KMS-11 (cell line): ENCODE measurements around the gene CCND3.

ENCODE experiments used
- H2AFZ ChIP-seq: fragments of 200-600 bp; sonication (generic); 2 replicates; pipeline ENCODE4 v1.6.1; 2016; ENCODE audit warnings: antibody characterized with exemption, mixed run types, low read depth
- H3K27ac ChIP-seq: fragments of 200-600 bp; sonication (generic); 2 replicates; pipeline ENCODE4 v1.6.1; 2016; ENCODE audit warnings: mild to moderate bottlenecking, mixed run types
- H3K27me3 ChIP-seq: fragments of 200-600 bp; sonication (generic); 2 replicates; pipeline ENCODE4 v1.6.1; 2017; ENCODE audit warnings: mild to moderate bottlenecking, low read depth, mixed run types, moderate library complexity; ENCODE audit not compliant: insufficient read depth
- H3K36me3 ChIP-seq: fragments of 200-600 bp; sonication (generic); 2 replicates; pipeline ENCODE4 v1.6.1; 2017; ENCODE audit warnings: mild to moderate bottlenecking, mixed run types; ENCODE audit not compliant: insufficient read depth
- H3K4me1 ChIP-seq: fragments of 200-600 bp; sonication (generic); 2 replicates; pipeline ENCODE4 v1.6.1; 2016; ENCODE audit warnings: mild to moderate bottlenecking, low read depth, mixed run types; ENCODE audit not compliant: poor library complexity, severe bottlenecking
- H3K4me2 ChIP-seq: fragments of 200-600 bp; sonication (generic); 2 replicates; pipeline ENCODE4 v1.7.0; 2016; ENCODE audit warnings: mild to moderate bottlenecking, mixed run types
- H3K4me3 ChIP-seq: fragments of 200-600 bp; sonication (generic); IDR thresholded peaks from 2 replicates; pipeline ENCODE4 v1.6.1; 2017; ENCODE audit warnings: low read depth, low read length, mixed read lengths; ENCODE audit not compliant: insufficient read depth
- H3K79me2 ChIP-seq: fragments of 200-600 bp; sonication (generic); 2 replicates; pipeline ENCODE4 v1.6.1; 2016; ENCODE audit warnings: low read depth, mixed run types; ENCODE audit not compliant: insufficient read depth
- H3K9ac ChIP-seq: fragments of 200-600 bp; sonication (generic); 2 replicates; pipeline ENCODE4 v1.6.1; 2016; ENCODE audit warnings: mild to moderate bottlenecking, mixed run types
- H4K20me1 ChIP-seq: fragments of 200-600 bp; sonication (generic); 2 replicates; pipeline ENCODE4 v1.6.1; 2016; ENCODE audit warnings: mild to moderate bottlenecking, mixed run types; ENCODE audit not compliant: insufficient read depth
- TF ChIP-seq, protein P1 (sequence below): fragments of 200-600 bp; sonication (generic); conservative IDR thresholded peaks from 2 replicates; pipeline ENCODE4 v1.6.1; 2017; ENCODE audit warnings: low read depth, mild to moderate bottlenecking, antibody characterized with exemption, low read length, moderate library complexity, mixed read lengths

CCND3 gene

DNA sequence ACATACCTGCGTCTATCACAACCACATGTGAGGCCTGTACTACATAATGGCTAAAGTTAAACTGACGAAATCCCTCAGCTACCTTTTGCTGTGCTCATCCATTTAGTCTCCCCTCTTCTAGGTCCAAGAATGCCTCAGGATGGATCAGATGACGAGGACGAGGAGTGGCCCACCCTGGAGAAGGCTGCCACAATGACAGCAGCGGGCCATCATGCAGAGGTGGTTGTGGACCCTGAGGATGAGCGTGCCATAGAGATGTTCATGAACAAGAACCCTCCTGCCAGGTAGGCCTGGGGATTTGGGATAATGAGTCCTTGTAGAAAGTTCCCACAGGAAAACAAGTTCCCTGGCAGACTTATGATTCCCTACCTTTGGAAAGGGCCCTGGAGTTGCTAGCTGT is 14.4 kb downstream of the CCND3 start:
- Histone ChIP-seq H4K20me1 (no peaks in the 10 kb centered on the region; the same call in 1 of the 2 replicates), H3K36me3 (peaks cover under 1% of the 10 kb centered on the region; the same call in 1 of the 2 replicates)

GRCh38 chr6:41922154-41922553 is 19.5 kb downstream of the CCND3 start:
- Histone ChIP-seq H4K20me1 (no peaks in the 10 kb centered on the region; the same call in 1 of the 2 replicates), H3K27ac (peak overlapping the region; percentile 78), H3K4me3 (no peak overlapping the region), H3K36me3 (no peaks in the 10 kb centered on the region), H3K4me2 (peak overlapping the region; percentile 95), H3K27me3 (no peaks in the 10 kb centered on the region), H3K4me1 (peaks cover 44% of the 10 kb centered on the region), H3K79me2 (peaks cover 65% of the 10 kb centered on the region), H3K9ac (peak overlapping the region; percentile 99), H2AFZ (peak overlapping the region; percentile 93)
- TF ChIP-seq, protein P1, sequence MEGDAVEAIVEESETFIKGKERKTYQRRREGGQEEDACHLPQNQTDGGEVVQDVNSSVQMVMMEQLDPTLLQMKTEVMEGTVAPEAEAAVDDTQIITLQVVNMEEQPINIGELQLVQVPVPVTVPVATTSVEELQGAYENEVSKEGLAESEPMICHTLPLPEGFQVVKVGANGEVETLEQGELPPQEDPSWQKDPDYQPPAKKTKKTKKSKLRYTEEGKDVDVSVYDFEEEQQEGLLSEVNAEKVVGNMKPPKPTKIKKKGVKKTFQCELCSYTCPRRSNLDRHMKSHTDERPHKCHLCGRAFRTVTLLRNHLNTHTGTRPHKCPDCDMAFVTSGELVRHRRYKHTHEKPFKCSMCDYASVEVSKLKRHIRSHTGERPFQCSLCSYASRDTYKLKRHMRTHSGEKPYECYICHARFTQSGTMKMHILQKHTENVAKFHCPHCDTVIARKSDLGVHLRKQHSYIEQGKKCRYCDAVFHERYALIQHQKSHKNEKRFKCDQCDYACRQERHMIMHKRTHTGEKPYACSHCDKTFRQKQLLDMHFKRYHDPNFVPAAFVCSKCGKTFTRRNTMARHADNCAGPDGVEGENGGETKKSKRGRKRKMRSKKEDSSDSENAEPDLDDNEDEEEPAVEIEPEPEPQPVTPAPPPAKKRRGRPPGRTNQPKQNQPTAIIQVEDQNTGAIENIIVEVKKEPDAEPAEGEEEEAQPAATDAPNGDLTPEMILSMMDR = no peak

More for the DNA sequence above, 14.4 kb downstream of the CCND3 start:
- Histone ChIP-seq H3K9ac (no peak overlapping the region), H3K79me2 (peaks cover 61% of the 10 kb centered on the region), H3K4me1 (peaks cover 20% of the 10 kb centered on the region), H2AFZ (no peak overlapping the region), H3K4me3 (no peak overlapping the region), H3K27ac (no peak overlapping the region), H3K4me2 (no peak overlapping the region), H3K27me3 (no peaks in the 10 kb centered on the region)
- TF ChIP-seq, protein P1 = no peak

DNA sequence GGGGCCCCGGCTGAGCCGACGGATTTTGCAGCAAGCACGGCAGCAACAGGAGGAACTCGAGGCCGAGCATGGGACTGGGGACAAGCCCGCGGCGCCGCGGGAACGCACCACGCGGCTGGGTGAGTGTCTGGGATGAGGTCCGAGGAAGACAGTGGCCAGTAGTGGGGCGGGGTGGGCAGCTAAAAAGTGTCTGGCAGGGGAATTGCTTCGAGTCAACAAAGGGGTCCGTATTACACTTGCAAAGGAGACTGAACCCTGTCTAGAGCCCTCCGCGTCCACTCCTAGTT is 20.0 kb downstream of the CCND3 start:
- peak overlapping the region; percentile 78 for H3K27ac ChIP-seq
- peak overlapping the region; percentile 93 for H2AFZ ChIP-seq
- H3K36me3 ChIP-seq = no peaks in the 10 kb centered on the region

DNA sequence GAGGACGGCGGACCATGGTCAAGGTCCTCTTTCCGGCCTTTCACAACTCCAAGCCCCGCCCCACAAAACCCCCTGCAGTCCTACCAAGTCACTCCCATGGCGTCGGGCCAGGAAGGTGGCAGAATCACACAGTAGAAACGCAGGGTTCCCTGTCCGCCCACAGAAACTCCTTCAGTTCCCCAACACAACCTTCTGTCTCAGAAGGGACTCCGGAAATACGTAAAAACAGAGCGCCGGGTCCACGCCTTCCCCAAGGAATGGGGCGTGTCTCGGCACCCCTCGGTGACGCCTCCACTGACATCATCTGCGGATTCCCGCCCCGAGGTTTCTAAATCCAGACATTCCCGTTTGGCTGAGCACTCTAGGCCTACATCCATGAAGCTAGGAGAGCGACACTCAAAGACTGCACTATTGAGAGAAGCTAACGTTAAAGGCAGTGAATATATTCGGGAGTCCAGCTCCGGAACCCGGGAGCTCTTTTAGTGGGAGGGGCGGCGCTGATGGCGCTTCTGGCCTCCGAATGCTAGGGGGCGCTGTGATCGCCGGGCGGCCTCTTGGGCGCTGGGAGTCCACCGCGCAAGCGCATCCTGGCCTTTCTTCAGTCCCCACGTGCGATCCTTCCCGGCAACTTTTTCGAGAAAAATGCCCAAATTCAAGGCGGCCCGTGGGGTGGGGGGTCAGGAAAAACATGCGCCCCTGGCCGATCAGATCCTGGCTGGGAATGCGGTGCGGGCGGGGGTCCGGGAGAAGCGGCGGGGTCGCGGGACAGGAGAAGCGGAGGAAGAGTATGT is 20.5 kb downstream of the CCND3 start, which contains the start of the genes BYSL and MED20:
Gene BYSL, plus strand, starts transcription at position 579 of the 791 bp plus-strand sequence. Its CDS starts 64 bp downstream, at position 643.
Gene MED20, minus strand, starts transcription at position 219 of the 791 bp plus-strand sequence. Its CDS starts 121 bp downstream, at position 98.
- Histone ChIP-seq H3K27ac (peak within 1 kb of the TSS; percentile 78), H3K4me1 (peaks cover 48% of the 10 kb centered on the region), H3K27me3 (no peaks in the 10 kb centered on the region), H3K4me2 (peak within 1 kb of the TSS; percentile 95), H3K79me2 (peaks cover 62% of the 10 kb centered on the region), H3K36me3 (no peaks in the 10 kb centered on the region), H4K20me1 (no peaks in the 10 kb centered on the region; the same call in 1 of the 2 replicates), H2AFZ (peak within 1 kb of the TSS; percentile 93), H3K9ac (peak within 1 kb of the TSS; percentile 99), H3K4me3 (no peak within 1 kb of the TSS)
- TF ChIP-seq, protein P1 = peak; percentile 95

More for the DNA sequence above, 20.0 kb downstream of the CCND3 start:
- Histone ChIP-seq H3K4me3 (no peak overlapping the region), H3K27me3 (no peaks in the 10 kb centered on the region), H3K4me1 (peaks cover 48% of the 10 kb centered on the region), H3K4me2 (peak overlapping the region; percentile 95), H3K9ac (peak overlapping the region; percentile 99), H4K20me1 (no peaks in the 10 kb centered on the region; the same call in 1 of the 2 replicates), H3K79me2 (peaks cover 62% of the 10 kb centered on the region)
- TF ChIP-seq, protein P1 = no peak
